Activated B cell treated with CpG ODN at 0.5 μM for 24 hours (primary cell): ENCODE results near the gene SEC63. TPM values are rescaled to one million over a fixed set of nuclear protein-coding genes. Genes with fewer than 3 reads are reported as not detected.
"Not testable (repeated sequence)": the region's sequence is repeated elsewhere in the genome, so short reads cannot be mapped to it uniquely, and the experiment has no call there.

Experiments
- ATAC-seq: fragments of 200-7000 bp; cut with Tn5 transposase; one replicate; pipeline ENCODE4 v1.10.0; 2021; ENCODE audit warnings: low read depth, mild to moderate bottlenecking, moderate library complexity
- CTCF ChIA-PET: fragments of 350-600 bp; sonication (Branson Sonifier 250); formaldehyde crosslinking; loops from one replicate; lab custom pipeline; 2021; ENCODE audit warnings: antibody characterized with exemption; lab: Charles Lee
- POLR2A ChIA-PET: fragments of 350-600 bp; sonication (Branson Sonifier 250); formaldehyde crosslinking; loops from one replicate; lab custom pipeline; 2021; ENCODE audit warnings: antibody characterized with exemption; lab: Charles Lee
- DNase-seq: peaks from one replicate; pipeline ENCODE4 v3.0.0; 2022
- H3K27ac Mint-ChIP-seq: one replicate; pipeline ENCODE4 v1.8.0; 2020; ENCODE audit warnings: mixed read lengths
- H3K27me3 Mint-ChIP-seq: one replicate; pipeline ENCODE4 v1.8.0; 2021; ENCODE audit warnings: mixed read lengths
- H3K36me3 Mint-ChIP-seq: one replicate; pipeline ENCODE4 v1.8.0; 2021; ENCODE audit warnings: low read depth, mixed read lengths
- H3K4me1 Mint-ChIP-seq: one replicate; pipeline ENCODE4 v1.8.0; 2021; ENCODE audit warnings: mixed read lengths
- H3K4me3 Mint-ChIP-seq: one replicate; pipeline ENCODE4 v1.8.0; 2020; ENCODE audit warnings: mild to moderate bottlenecking, mixed read lengths
- H3K9me3 Mint-ChIP-seq: one replicate; pipeline ENCODE4 v1.8.0; 2020; ENCODE audit warnings: mixed read lengths
- CTCF ChIP-seq: fragments of 200-600 bp; IDR thresholded peaks from one replicate; pipeline ENCODE4 v1.8.0; 2022; ENCODE audit warnings: antibody characterized with exemption, mild to moderate bottlenecking
- intact Hi-C: fragments of 100-400 bp; cut with micrococcal nuclease; formaldehyde crosslinking; loops from one replicate; pipeline ENCODE4 v1.15.1; 2024
- total RNA-seq: library from RNA; stranded (reverse); gene quantifications from 2 replicates; pipeline ENCODE4 v1.2.3, GENCODE V29; 2022

SEC63 gene
- total RNA-seq, 1 donor from 2014 or later, result 64.4 TPM

GRCh38 chr6:107941199-107941598, 16.8 kb downstream of the SEC63 start:
- no peaks in the 10 kb centered on the region for H3K9me3 Mint-ChIP-seq
- CTCF ChIA-PET, result no interaction called here
- DNase-seq, result no peak
- POLR2A ChIA-PET, result interaction anchor here (1.1 kb wide), 1 partner anchor 17 kb away, joined by 3 read pairs; the partner anchor contains the start of gene SEC63
- peaks cover 39% of the 10 kb centered on the region for H3K4me1 Mint-ChIP-seq
- peaks cover 28% of the 10 kb centered on the region for H3K36me3 Mint-ChIP-seq
- no peak overlapping the region for H3K27ac Mint-ChIP-seq
- H3K4me3 Mint-ChIP-seq, result no peak overlapping the region
- intact Hi-C loops, result no loop called here
- ATAC-seq, result no peak
- no peak for TF ChIP-seq CTCF
- H3K27me3 Mint-ChIP-seq, result no peaks in the 10 kb centered on the region

- Mint-ChIP-seq H3K36me3 (peaks cover 37% of the 10 kb centered on the region), H3K4me1 (peaks cover 33% of the 10 kb centered on the region)
- ATAC-seq, H3K9me3 Mint-ChIP-seq, H3K27ac Mint-ChIP-seq, H3K4me3 Mint-ChIP-seq, H3K27me3 Mint-ChIP-seq, DNase-seq, intact Hi-C loops, CTCF ChIA-PET, POLR2A ChIA-PET: not testable (repeated sequence)
Measured at GRCh38 chr6:107936910-107937292, 21.1 kb downstream of the SEC63 start.

- Mint-ChIP-seq H3K4me3 (no peak overlapping the region), H3K27me3 (no peaks in the 10 kb centered on the region), H3K27ac (no peak overlapping the region), H3K4me1 (peaks cover 35% of the 10 kb centered on the region), H3K36me3 (peaks cover 39% of the 10 kb centered on the region), H3K9me3 (peaks cover 8% of the 10 kb centered on the region)
- intact Hi-C loops, result no loop called here
- ChIA-PET CTCF (no interaction called here), POLR2A (no interaction called here)
- DNase-seq (no peak), ATAC-seq (no peak)
- TF ChIP-seq CTCF, result no peak
Measured at GRCh38 chr6:107936162-107936909, 21.7 kb downstream of the SEC63 start.

GRCh38 chr6:107934229-107934628, 23.8 kb downstream of the SEC63 start:
- H3K27me3 Mint-ChIP-seq, H3K9me3 Mint-ChIP-seq, intact Hi-C loops, H3K27ac Mint-ChIP-seq, CTCF ChIA-PET, H3K4me3 Mint-ChIP-seq, POLR2A ChIA-PET, DNase-seq, ATAC-seq: not testable (repeated sequence)
- H3K36me3 Mint-ChIP-seq, result peaks cover 30% of the 10 kb centered on the region
- H3K4me1 Mint-ChIP-seq, result peaks cover 22% of the 10 kb centered on the region

GRCh38 chr6:107932580-107932979, 25.4 kb downstream of the SEC63 start:
- H3K36me3 Mint-ChIP-seq, result peaks cover 39% of the 10 kb centered on the region
- ATAC-seq (no peak), DNase-seq (no peak)
- peaks cover 8% of the 10 kb centered on the region for H3K9me3 Mint-ChIP-seq
- no peak for TF ChIP-seq CTCF
- no peaks in the 10 kb centered on the region for H3K27me3 Mint-ChIP-seq
- peaks cover 17% of the 10 kb centered on the region for H3K4me1 Mint-ChIP-seq
- intact Hi-C loops, result no loop called here
- no peak overlapping the region for H3K27ac Mint-ChIP-seq
- POLR2A ChIA-PET, result no interaction called here
- CTCF ChIA-PET, result no interaction called here
- no peak overlapping the region for H3K4me3 Mint-ChIP-seq

- intact Hi-C loops, result no loop called here
- CTCF ChIA-PET, result no interaction called here
- H3K27ac Mint-ChIP-seq, result no peak overlapping the region
- ATAC-seq (no peak), DNase-seq (no peak)
- peaks cover 38% of the 10 kb centered on the region for H3K36me3 Mint-ChIP-seq
- H3K27me3 Mint-ChIP-seq, result no peaks in the 10 kb centered on the region
- H3K9me3 Mint-ChIP-seq, result peaks cover 8% of the 10 kb centered on the region
- POLR2A ChIA-PET, result no interaction called here
- H3K4me1 Mint-ChIP-seq, result peaks cover 16% of the 10 kb centered on the region
- no peak for TF ChIP-seq CTCF
- no peak overlapping the region for H3K4me3 Mint-ChIP-seq
Measured at GRCh38 chr6:107931894-107932293, 26.1 kb downstream of the SEC63 start.
